ENCODE results near the gene PSG11. TPM values are rescaled to one million over a fixed set of nuclear protein-coding genes. Genes with fewer than 3 reads are reported as not detected.
"Not testable (repeated sequence)": the region's sequence is repeated elsewhere in the genome, so short reads cannot be mapped to it uniquely, and the experiment has no call there.

The PSG11 gene
- total and polyA plus RNA-seq, 2 of the 4 experiments (the other 2 are of a cell fraction): 0.07 to 0.18 TPM

GRCh38 chr19:42985588-42985987, 40.7 kb downstream of the PSG11 start:
- Histone ChIP-seq H4K20me1 (ENCODE audit: insufficient read depth, low read length) (no peaks in the 10 kb centered on the region), H4K91ac (ENCODE audit: insufficient read depth, low read depth, low read length) (peak overlapping the region; percentile 9), H3K9me1 (ENCODE audit: insufficient read depth, low read length) (peaks cover 13% of the 10 kb centered on the region), H2AK5ac (ENCODE audit: low read depth, low read length) (peak overlapping the region; percentile 49), H4K5ac (ENCODE audit: low read depth, low read length) (peak overlapping the region; percentile 93; the same call in 1 of the 2 replicates), H2BK5ac (ENCODE audit: low read depth, low read length, poor library complexity, severe bottlenecking) (peak overlapping the region; percentile 49), H3K36me3 (ENCODE audit: control insufficient read depth, insufficient read depth, low read length) (no peaks in the 10 kb centered on the region), H3K14ac (replicated peaks; ENCODE audit: low read depth, low read length) (peak overlapping the region; percentile 10; the same call in 1 of the 2 replicates), H3K56ac (ENCODE audit: extremely low read depth, insufficient read depth, low read length) (no peak overlapping the region), H3K27me3 (ENCODE audit: control insufficient read depth, insufficient read depth, low read length) (no peaks in the 10 kb centered on the region), H2BK15ac (ENCODE audit: low read depth, low read length) (peak overlapping the region; percentile 38; the same call in 1 of the 3 replicates), H4K8ac (ENCODE audit: low read depth in 2 of 2, low read length in 2 of 2) (peak overlapping the region; percentile 41 to 50; a peak in 3 of 4 replicates), H3K4ac (ENCODE audit: low read depth, low read length) (peak overlapping the region; percentile 52; the same call in 1 of the 2 replicates), H3K9me3 (ENCODE audit: control insufficient read depth, insufficient read depth, low read length) (no peaks in the 10 kb centered on the region), H3K18ac (ENCODE audit: low read depth, low read length) (peak overlapping the region; percentile 93; the same call in 1 of the 2 replicates), H3K79me1 (ENCODE audit: low read depth in 1 of 2, low read length in 2 of 2) (no peaks in the 10 kb centered on the region), H2AFZ (replicated peaks; ENCODE audit: low read length, poor library complexity) (no peak overlapping the region), H2AK9ac (replicated peaks; ENCODE audit: low read depth, low read length, poor library complexity) (no peak overlapping the region), H3K4me3 (ENCODE audit: insufficient read depth, low read depth, low read length) (no peak overlapping the region), H3K4me2 (ENCODE audit: low read depth, low read length) (no peak overlapping the region), H3K27ac (ENCODE audit: insufficient read depth, low read length) (no peak overlapping the region), H3K4me1 (ENCODE audit: control insufficient read depth, insufficient read depth, low read length) (peaks cover 12% of the 10 kb centered on the region), H2BK120ac (ENCODE audit: low read depth, low read length) (peak overlapping the region; percentile 72), H3K9ac (ENCODE audit: low read depth, low read length) (no peak overlapping the region), H2BK20ac (ENCODE audit: low read depth, low read length) (peak overlapping the region; percentile 45; the same call in 1 of the 2 replicates), H3K23ac (ENCODE audit: low read depth, low read length) (peak overlapping the region; percentile 18; the same call in 1 of the 2 replicates)
- POLR2A ChIA-PET (ENCODE audit: unreplicated experiment): no interaction called here
- no TSS peak for BruUV-seq (replicated peaks)
- TF ChIP-seq RAD21 (IDR thresholded peaks at IDR 0.05; ENCODE audit: low read length): no peak
- TF ChIP-seq CHD1 (IDR thresholded peaks at IDR 0.05; ENCODE audit: low read depth, low read length): no peak
- TF ChIP-seq FOS (IDR thresholded peaks at IDR 0.05; ENCODE audit: low read depth, low read length): no peak
- ATAC-seq (ENCODE audit: low read depth): peak; percentile 71
- WGBS, 2 experiments (ENCODE audit: extremely low coverage in 2 of 2, insufficient read length in 1 of 2): 40% methylated on average over 2 of the region's 4 CpGs; no CpG with 5 or more reads in 1 of the 2 experiments
- CTCF ChIA-PET: no interaction called here
- intact Hi-C loops (cut with micrococcal nuclease): no loop called here
- in situ Hi-C loops (cut with MboI; ENCODE audit: low sequenced_read_pairs): no loop called here
- DNase-seq: peak; percentile 21
- dilution Hi-C loops (cut with HindIII; ENCODE audit: low sequenced_read_pairs, unreplicated experiment): no loop called here

- H2AK5ac ChIP-seq (ENCODE audit: low read depth, low read length); H2BK120ac ChIP-seq (ENCODE audit: low read depth, low read length); H3K9me3 ChIP-seq (ENCODE audit: control insufficient read depth, insufficient read depth, low read length); H2AK9ac ChIP-seq (replicated peaks; ENCODE audit: low read depth, low read length, poor library complexity); H3K23ac ChIP-seq (ENCODE audit: low read depth, low read length); BruUV-seq (replicated peaks); H3K14ac ChIP-seq (replicated peaks; ENCODE audit: low read depth, low read length); H3K36me3 ChIP-seq (ENCODE audit: control insufficient read depth, insufficient read depth, low read length); H3K9me1 ChIP-seq (ENCODE audit: insufficient read depth, low read length); H3K56ac ChIP-seq (ENCODE audit: extremely low read depth, insufficient read depth, low read length); H3K4me1 ChIP-seq (ENCODE audit: control insufficient read depth, insufficient read depth, low read length); H4K8ac ChIP-seq (ENCODE audit: low read depth in 2 of 2, low read length in 2 of 2); H4K91ac ChIP-seq (ENCODE audit: insufficient read depth, low read depth, low read length); H3K9ac ChIP-seq (ENCODE audit: low read depth, low read length); ATAC-seq (ENCODE audit: low read depth); H3K27ac ChIP-seq (ENCODE audit: insufficient read depth, low read length); in situ Hi-C loops (cut with MboI; ENCODE audit: low sequenced_read_pairs); H3K4me3 ChIP-seq (ENCODE audit: insufficient read depth, low read depth, low read length); H3K27me3 ChIP-seq (ENCODE audit: control insufficient read depth, insufficient read depth, low read length); H2BK15ac ChIP-seq (ENCODE audit: low read depth, low read length); H2AFZ ChIP-seq (replicated peaks; ENCODE audit: low read length, poor library complexity); H4K20me1 ChIP-seq (ENCODE audit: insufficient read depth, low read length); CTCF ChIA-PET; H3K79me1 ChIP-seq (ENCODE audit: low read depth in 1 of 2, low read length in 2 of 2); H3K18ac ChIP-seq (ENCODE audit: low read depth, low read length); H4K5ac ChIP-seq (ENCODE audit: low read depth, low read length); intact Hi-C loops (cut with micrococcal nuclease); H3K4me2 ChIP-seq (ENCODE audit: low read depth, low read length); dilution Hi-C loops (cut with HindIII; ENCODE audit: low sequenced_read_pairs, unreplicated experiment); H2BK20ac ChIP-seq (ENCODE audit: low read depth, low read length): not testable (repeated sequence)
- Histone ChIP-seq H2BK5ac (ENCODE audit: low read depth, low read length, poor library complexity, severe bottlenecking) (peak overlapping the region; percentile 50), H3K4ac (ENCODE audit: low read depth, low read length) (0 out of 2 replicates have a peak overlapping the region, but pooled peaks have one; percentile 1)
- POLR2A ChIA-PET (ENCODE audit: unreplicated experiment): interaction anchor here (0.5 kb wide), 1 partner anchor 73 kb away, joined by 4 read pairs; no protein-coding TSS in a partner anchor
- peak; percentile 73 for DNase-seq
These were observed 44.2 kb downstream of the PSG11 start for GRCh38 chr19:42982111-42982510.

All from IMR-90 (cell line).